HEK293 (cell line): ENCODE data around the gene TAS1R3.
A peak's percentile ranks its signal among the peaks of the same experiment; 100 is the strongest.

Experiments used
- CTCF ChIA-PET: fragments of 350-600 bp; formaldehyde crosslinking; extraction: SDS; loops from one replicate; lab custom pipeline; 2021; ENCODE audit warnings: antibody characterized with exemption; lab: Yijun Ruan, JAX
- POLR2A ChIA-PET: fragments of 300-600 bp; formaldehyde crosslinking; extraction: SDS; loops from one replicate; lab custom pipeline; 2020; ENCODE audit warnings: antibody characterized with exemption, inconsistent platforms; lab: Yijun Ruan, JAX
- H3K27ac ChIP-seq: fragments of 200-500 bp; sonication (Bioruptor generic); 2 replicates; pipeline ENCODE4 v1.5.1; 2014; ENCODE audit warnings: low read depth, low read length, control low read depth, inconsistent platforms; ENCODE audit errors: extremely low read depth
- H3K36me3 ChIP-seq, 2 experiments: fragments of 200-500 bp in 1 of 2; sonication (Bioruptor generic) in 1 of 2; 1 replicate in 1 of 2; 2 replicates in 1 of 2; pipeline ENCODE4 v1.5.1; 2014 to 2017; ENCODE audit warnings: inconsistent platforms in 2 of 2, low read length in 2 of 2; ENCODE audit not compliant: control insufficient read depth in 2 of 2, insufficient read depth in 1 of 2
- H3K4me1 ChIP-seq: fragments of 200-500 bp; sonication (Bioruptor generic); 2 replicates; pipeline ENCODE4 v1.5.1; 2014; ENCODE audit warnings: mild to moderate bottlenecking, low read length, inconsistent platforms; ENCODE audit not compliant: control insufficient read depth, insufficient read depth
- H3K4me3 ChIP-seq: 2 replicates; pipeline ENCODE4 v1.5.1; 2011; ENCODE audit warnings: low read depth, mild to moderate bottlenecking, control low read depth, low read length, moderate library complexity
- H3K9me3 ChIP-seq: fragments of 200-500 bp; sonication (Bioruptor generic); 2 replicates; pipeline ENCODE4 v1.5.1; 2014; ENCODE audit warnings: low read depth, low read length, inconsistent platforms; ENCODE audit not compliant: control insufficient read depth, insufficient read depth
- BCL11A ChIP-seq: fragments of 450-650 bp; formaldehyde crosslinking; IDR thresholded peaks from 2 replicates; pipeline ENCODE4 v1.5.1; 2016; ENCODE audit warnings: low read depth, missing biosample characterization, missing genetic modification characterization
- EGR2 ChIP-seq: fragments of 450-650 bp; formaldehyde crosslinking; IDR thresholded peaks from 2 replicates; pipeline ENCODE4 v1.5.1; 2016; ENCODE audit warnings: low read depth, missing biosample characterization, missing genetic modification characterization
- GLIS2 ChIP-seq: fragments of 450-650 bp; formaldehyde crosslinking; IDR thresholded peaks from 2 replicates; pipeline ENCODE4 v1.5.1; 2016; ENCODE audit warnings: missing biosample characterization, missing genetic modification characterization
- OSR2 ChIP-seq: fragments of 450-650 bp; formaldehyde crosslinking; IDR thresholded peaks from 2 replicates; pipeline ENCODE4 v1.5.1; 2016; ENCODE audit warnings: missing biosample characterization, missing genetic modification characterization
- TCF7L2 ChIP-seq: IDR thresholded peaks from 2 replicates; pipeline ENCODE4 v1.6.1; 2011; ENCODE audit warnings: low read depth, mild to moderate bottlenecking, inconsistent platforms, low read length, moderate library complexity, borderline replicate concordance
- ZFHX2 ChIP-seq: fragments of 450-650 bp; formaldehyde crosslinking; conservative IDR thresholded peaks from 2 replicates; pipeline ENCODE4 v1.5.1; 2016; ENCODE audit warnings: missing biosample characterization, missing genetic modification characterization
- ZNF10 ChIP-seq: fragments of 450-650 bp; formaldehyde crosslinking; IDR thresholded peaks from 2 replicates; pipeline ENCODE4 v1.5.1; 2017; ENCODE audit warnings: missing biosample characterization, missing genetic modification characterization
- ZNF239 ChIP-seq: fragments of 450-650 bp; formaldehyde crosslinking; IDR thresholded peaks from 2 replicates; pipeline ENCODE4 v1.5.1; 2016; ENCODE audit warnings: missing biosample characterization, missing genetic modification characterization
- ZNF530 ChIP-seq: fragments of 450-650 bp; formaldehyde crosslinking; IDR thresholded peaks from 2 replicates; pipeline ENCODE4 v1.5.1; 2016; ENCODE audit warnings: low read depth, missing biosample characterization, missing genetic modification characterization
- ZNF548 ChIP-seq: fragments of 450-650 bp; formaldehyde crosslinking; IDR thresholded peaks from 2 replicates; pipeline ENCODE4 v1.5.1; 2016; ENCODE audit warnings: missing biosample characterization, missing genetic modification characterization
- ZNF558 ChIP-seq: fragments of 450-650 bp; formaldehyde crosslinking; IDR thresholded peaks from 2 replicates; pipeline ENCODE4 v1.5.1; 2016; ENCODE audit warnings: missing biosample characterization, missing genetic modification characterization
- ZNF561 ChIP-seq: fragments of 450-650 bp; IDR thresholded peaks from 2 replicates; pipeline ENCODE4 v1.5.1; 2018; ENCODE audit warnings: missing biosample characterization, missing genetic modification characterization, borderline replicate concordance
- ZNF768 ChIP-seq: fragments of 450-650 bp; formaldehyde crosslinking; IDR thresholded peaks from 2 replicates; pipeline ENCODE4 v1.5.1; 2018; ENCODE audit warnings: missing biosample characterization, mild to moderate bottlenecking, missing genetic modification characterization
- ZSCAN23 ChIP-seq: fragments of 450-650 bp; formaldehyde crosslinking; IDR thresholded peaks from 2 replicates; pipeline ENCODE4 v1.5.1; 2016; ENCODE audit warnings: missing biosample characterization, missing genetic modification characterization
- TF ChIP-seq, protein P1 (sequence below): fragments of 450-650 bp; formaldehyde crosslinking; IDR thresholded peaks from 2 replicates; pipeline ENCODE4 v1.5.1; 2016; ENCODE audit warnings: missing biosample characterization, missing genetic modification characterization
- TF ChIP-seq, protein P2 (sequence below): fragments of 450-650 bp; formaldehyde crosslinking; IDR thresholded peaks from 2 replicates; pipeline ENCODE4 v1.5.1; 2016; ENCODE audit warnings: missing biosample characterization, missing genetic modification characterization
- TF ChIP-seq, protein P3 (sequence below): fragments of 450-650 bp; IDR thresholded peaks from 2 replicates; pipeline ENCODE4 v1.5.1; 2018; ENCODE audit warnings: missing biosample characterization, missing genetic modification characterization
- TF ChIP-seq, protein P4 (sequence below): fragments of 450-650 bp; formaldehyde crosslinking; IDR thresholded peaks from 2 replicates; pipeline ENCODE4 v1.5.1; 2016; ENCODE audit warnings: missing biosample characterization, missing genetic modification characterization

Gene TAS1R3

DNA sequence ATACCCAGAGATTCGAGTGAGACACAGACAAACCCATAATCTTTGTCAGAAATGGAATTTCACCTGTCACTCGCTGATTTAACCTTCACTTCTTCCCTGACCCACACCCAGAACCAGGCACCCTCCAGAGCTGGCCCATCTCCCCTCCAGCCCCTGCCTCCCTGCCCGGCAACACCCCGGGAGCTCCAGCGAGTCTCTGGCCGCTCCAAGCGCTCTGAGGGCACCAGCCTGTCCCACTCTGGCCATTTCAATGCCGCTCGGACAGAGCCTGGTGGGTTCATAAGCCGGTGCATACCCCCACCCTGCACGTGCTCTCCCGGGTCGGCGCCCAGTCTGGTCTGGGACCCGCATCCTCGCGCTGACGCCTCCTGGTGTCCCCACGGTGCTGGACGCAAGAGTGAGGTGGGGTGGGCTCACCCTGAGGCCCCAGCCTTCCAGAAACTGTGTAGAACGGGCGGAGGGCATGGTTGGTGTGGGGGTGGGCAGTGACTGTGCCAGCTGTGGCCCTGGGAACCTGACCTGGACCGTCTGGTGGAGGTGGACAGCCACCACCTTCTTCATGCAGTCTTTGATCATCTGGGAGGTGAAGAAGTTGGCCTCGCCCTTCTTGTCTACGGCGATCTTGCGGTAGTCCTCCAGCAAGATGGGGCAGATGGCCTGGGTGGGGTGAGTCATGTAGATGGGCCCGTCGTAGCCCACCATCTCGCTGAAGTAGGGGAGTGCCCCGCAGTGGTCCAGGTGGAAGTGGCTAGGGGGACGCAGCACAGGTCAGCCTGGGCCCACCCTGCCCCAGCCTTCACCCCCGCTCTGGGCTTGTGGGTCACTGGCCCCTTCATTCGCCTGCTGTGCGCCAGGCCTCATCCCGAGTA lies 12.1 kb upstream of the TAS1R3 start (continued):
- TF ChIP-seq ZNF561 (tag by site-specific recombination) (no peak), ZNF548 (tag by site-specific recombination) (no peak)
- TF ChIP-seq, protein P1, sequence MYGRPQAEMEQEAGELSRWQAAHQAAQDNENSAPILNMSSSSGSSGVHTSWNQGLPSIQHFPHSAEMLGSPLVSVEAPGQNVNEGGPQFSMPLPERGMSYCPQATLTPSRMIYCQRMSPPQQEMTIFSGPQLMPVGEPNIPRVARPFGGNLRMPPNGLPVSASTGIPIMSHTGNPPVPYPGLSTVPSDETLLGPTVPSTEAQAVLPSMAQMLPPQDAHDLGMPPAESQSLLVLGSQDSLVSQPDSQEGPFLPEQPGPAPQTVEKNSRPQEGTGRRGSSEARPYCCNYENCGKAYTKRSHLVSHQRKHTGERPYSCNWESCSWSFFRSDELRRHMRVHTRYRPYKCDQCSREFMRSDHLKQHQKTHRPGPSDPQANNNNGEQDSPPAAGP (tag by site-specific recombination): 0 out of 2 replicates have a peak, but pooled peaks have one; percentile 37

DNA sequence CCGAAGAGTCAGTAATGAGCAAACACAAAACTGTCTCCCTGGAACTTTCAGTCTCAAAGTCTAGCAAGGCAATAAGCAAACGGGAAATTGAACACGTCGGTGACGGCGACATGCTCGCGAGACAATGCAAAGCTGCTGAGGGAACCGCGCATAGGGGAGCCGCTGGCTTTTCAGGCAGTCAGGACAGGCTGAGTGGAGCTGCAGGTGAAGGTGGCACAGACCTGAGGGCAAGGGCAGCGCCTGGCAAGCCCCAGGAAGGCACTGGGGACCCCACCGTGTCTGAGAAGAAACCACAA lies 11.5 kb upstream of the TAS1R3 start:
- CTCF ChIA-PET: no interaction called here
- no peak overlapping the region for H3K27ac ChIP-seq
- no peaks in the 10 kb centered on the region for H3K9me3 ChIP-seq
- H3K4me1 ChIP-seq: peaks cover 20% of the 10 kb centered on the region
- TF ChIP-seq TCF7L2 (no peak), ZNF530 (tag by site-specific recombination) (no peak)
- TF ChIP-seq, protein P2, sequence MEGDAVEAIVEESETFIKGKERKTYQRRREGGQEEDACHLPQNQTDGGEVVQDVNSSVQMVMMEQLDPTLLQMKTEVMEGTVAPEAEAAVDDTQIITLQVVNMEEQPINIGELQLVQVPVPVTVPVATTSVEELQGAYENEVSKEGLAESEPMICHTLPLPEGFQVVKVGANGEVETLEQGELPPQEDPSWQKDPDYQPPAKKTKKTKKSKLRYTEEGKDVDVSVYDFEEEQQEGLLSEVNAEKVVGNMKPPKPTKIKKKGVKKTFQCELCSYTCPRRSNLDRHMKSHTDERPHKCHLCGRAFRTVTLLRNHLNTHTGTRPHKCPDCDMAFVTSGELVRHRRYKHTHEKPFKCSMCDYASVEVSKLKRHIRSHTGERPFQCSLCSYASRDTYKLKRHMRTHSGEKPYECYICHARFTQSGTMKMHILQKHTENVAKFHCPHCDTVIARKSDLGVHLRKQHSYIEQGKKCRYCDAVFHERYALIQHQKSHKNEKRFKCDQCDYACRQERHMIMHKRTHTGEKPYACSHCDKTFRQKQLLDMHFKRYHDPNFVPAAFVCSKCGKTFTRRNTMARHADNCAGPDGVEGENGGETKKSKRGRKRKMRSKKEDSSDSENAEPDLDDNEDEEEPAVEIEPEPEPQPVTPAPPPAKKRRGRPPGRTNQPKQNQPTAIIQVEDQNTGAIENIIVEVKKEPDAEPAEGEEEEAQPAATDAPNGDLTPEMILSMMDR (tag by site-specific recombination): no peak
- no peak overlapping the region for H3K4me3 ChIP-seq
- H3K36me3 ChIP-seq: peaks cover 20 to 66% of the 10 kb centered on the region in 2 experiments
- POLR2A ChIA-PET: no interaction called here

DNA sequence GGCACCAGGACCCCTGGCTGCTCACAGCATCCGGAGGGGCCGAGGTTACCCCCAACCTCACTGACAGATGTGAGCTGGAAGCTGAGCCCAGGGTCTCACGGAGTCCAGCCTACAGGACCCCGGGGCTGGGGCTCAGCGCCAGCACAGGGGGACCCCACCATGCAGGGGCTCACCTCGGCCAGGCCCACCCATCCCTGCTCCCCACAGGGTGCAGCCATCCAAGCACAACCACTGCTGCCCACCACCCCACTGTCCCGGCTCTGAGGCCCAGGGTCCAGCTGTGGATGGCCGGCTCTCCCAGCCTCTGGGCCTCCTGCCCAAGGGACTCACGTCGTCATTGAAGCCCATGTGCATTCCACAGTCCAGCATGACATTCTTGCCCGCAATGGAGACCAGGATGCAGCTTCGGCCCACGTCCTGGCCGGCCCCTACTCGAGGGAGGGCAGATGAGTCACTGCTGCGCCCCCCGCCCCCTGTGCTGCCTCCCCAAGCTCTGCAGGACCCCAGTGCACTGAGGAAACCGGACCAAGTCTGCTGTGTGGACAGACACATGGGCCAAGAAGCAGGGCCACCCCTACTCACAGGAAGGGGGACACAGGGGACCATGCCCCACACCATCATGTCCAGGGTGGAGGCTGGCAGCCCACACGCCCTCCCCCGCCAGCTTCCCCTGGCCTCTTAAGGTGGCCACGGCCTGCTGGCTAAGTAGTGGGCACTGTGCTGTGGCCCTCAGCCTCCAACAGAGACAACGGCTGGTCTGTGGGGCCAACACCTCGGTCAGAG lies 10.2 kb upstream of the TAS1R3 start:
- TF ChIP-seq EGR2 (tag by site-specific recombination) (peak; percentile 12; the same call in 1 of the 2 replicates), TCF7L2 (no peak), GLIS2 (peak; percentile 60), OSR2 (tag by site-specific recombination) (no peak), ZNF239 (tag by site-specific recombination) (no peak), ZNF10 (tag by site-specific recombination) (0 out of 2 replicates have a peak, but pooled peaks have one; percentile 40), ZNF768 (tag by site-specific recombination) (no peak), ZFHX2 (tag by site-specific recombination) (peak; percentile 57), ZNF558 (tag by site-specific recombination) (no peak), BCL11A (tag by site-specific recombination) (0 out of 2 replicates have a peak, but pooled peaks have one; percentile 6)
- TF ChIP-seq, all 188 proteins: peak for 5
- ChIA-PET POLR2A (no interaction called here), CTCF (interaction anchor here (0.6 kb wide), 1 partner anchor 202 kb away, joined by 4 read pairs; no protein-coding TSS in a partner anchor)
- H3K4me3 ChIP-seq: no peak overlapping the region
- H3K9me3 ChIP-seq: no peaks in the 10 kb centered on the region
- H3K27ac ChIP-seq: no peak overlapping the region
- peaks cover 24% of the 10 kb centered on the region for H3K4me1 ChIP-seq
- peaks cover 20 to 57% of the 10 kb centered on the region in 2 experiments for H3K36me3 ChIP-seq

DNA sequence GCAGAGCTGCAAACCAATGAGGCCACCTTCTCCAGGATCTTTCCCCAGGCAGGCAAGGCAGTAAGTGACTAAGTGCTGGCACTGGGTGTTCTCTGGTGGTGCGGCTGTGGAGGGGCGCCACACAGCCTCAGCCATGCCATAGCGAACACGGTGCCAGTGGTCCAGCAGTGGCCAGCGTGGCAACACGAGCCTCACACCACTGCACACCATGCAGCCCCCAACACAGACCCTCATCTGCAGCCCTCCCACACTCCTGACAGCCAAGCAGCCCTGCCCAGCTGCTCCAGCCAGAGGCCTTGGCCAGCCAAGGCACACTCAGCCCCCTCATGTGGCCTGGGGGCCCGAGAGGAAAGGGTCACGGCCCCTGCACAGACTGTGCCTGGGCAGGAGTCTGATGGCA lies 9.6 kb upstream of the TAS1R3 start:
- no peak overlapping the region for H3K4me3 ChIP-seq
- ChIA-PET CTCF (interaction anchor here (0.6 kb wide), 1 partner anchor 203 kb away, joined by 4 read pairs; no protein-coding TSS in a partner anchor), POLR2A (no interaction called here)
- TF ChIP-seq, protein P3, sequence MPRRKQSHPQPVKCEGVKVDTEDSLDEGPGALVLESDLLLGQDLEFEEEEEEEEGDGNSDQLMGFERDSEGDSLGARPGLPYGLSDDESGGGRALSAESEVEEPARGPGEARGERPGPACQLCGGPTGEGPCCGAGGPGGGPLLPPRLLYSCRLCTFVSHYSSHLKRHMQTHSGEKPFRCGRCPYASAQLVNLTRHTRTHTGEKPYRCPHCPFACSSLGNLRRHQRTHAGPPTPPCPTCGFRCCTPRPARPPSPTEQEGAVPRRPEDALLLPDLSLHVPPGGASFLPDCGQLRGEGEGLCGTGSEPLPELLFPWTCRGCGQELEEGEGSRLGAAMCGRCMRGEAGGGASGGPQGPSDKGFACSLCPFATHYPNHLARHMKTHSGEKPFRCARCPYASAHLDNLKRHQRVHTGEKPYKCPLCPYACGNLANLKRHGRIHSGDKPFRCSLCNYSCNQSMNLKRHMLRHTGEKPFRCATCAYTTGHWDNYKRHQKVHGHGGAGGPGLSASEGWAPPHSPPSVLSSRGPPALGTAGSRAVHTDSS (tag by site-specific recombination): no peak
- TF ChIP-seq BCL11A (tag by site-specific recombination): 0 out of 2 replicates have a peak, but pooled peaks have one; percentile 3
- TF ChIP-seq ZSCAN23 (tag by site-specific recombination): no peak
- no peak for TF ChIP-seq ZNF530 (tag by site-specific recombination)
- TF ChIP-seq, protein P4, sequence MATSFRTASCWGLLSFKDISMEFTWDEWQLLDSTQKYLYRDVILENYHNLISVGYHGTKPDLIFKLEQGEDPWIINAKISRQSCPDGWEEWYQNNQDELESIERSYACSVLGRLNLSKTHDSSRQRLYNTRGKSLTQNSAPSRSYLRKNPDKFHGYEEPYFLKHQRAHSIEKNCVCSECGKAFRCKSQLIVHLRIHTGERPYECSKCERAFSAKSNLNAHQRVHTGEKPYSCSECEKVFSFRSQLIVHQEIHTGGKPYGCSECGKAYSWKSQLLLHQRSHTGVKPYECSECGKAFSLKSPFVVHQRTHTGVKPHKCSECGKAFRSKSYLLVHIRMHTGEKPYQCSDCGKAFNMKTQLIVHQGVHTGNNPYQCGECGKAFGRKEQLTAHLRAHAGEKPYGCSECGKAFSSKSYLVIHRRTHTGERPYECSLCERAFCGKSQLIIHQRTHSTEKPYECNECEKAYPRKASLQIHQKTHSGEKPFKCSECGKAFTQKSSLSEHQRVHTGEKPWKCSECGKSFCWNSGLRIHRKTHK (tag by site-specific recombination): no peak
- peaks cover 24% of the 10 kb centered on the region for H3K4me1 ChIP-seq
- H3K36me3 ChIP-seq: peaks cover 14 to 54% of the 10 kb centered on the region in 2 experiments
- no peak overlapping the region for H3K27ac ChIP-seq
- H3K9me3 ChIP-seq: no peaks in the 10 kb centered on the region
